Upper lobe of right lung (tissue), 1 donor: ENCODE data around the gene S100A5. TPM values are rescaled to one million over a fixed set of nuclear protein-coding genes. Genes with fewer than 3 reads are reported as not detected.
A peak's percentile ranks its signal among the peaks of the same experiment; 100 is the strongest.

Experiments used
- ATAC-seq: fragments of 200-7000 bp; cut with Tn5 transposase; one replicate; pipeline ENCODE4 v1.9.1; 2020; ENCODE audit warnings: mild to moderate bottlenecking, moderate library complexity
- DNase-seq: peaks from one replicate; pipeline ENCODE4 v3.0.0-alpha.2; 2020
- H3K27ac ChIP-seq: fragments of 200-600 bp; one replicate; pipeline ENCODE4 v1.8.0; 2022
- H3K27me3 ChIP-seq: fragments of 200-600 bp; one replicate; pipeline ENCODE4 v1.8.0; 2022; ENCODE audit warnings: mild to moderate bottlenecking
- H3K36me3 ChIP-seq: fragments of 200-600 bp; one replicate; pipeline ENCODE4 v1.8.0; 2022
- H3K4me1 ChIP-seq: fragments of 200-600 bp; one replicate; pipeline ENCODE4 v1.8.0; 2022
- H3K4me3 ChIP-seq: fragments of 200-600 bp; one replicate; pipeline ENCODE4 v1.8.0; 2022; ENCODE audit warnings: mild to moderate bottlenecking
- H3K9me3 ChIP-seq: fragments of 200-600 bp; one replicate; pipeline ENCODE4 v1.8.0; 2022
- CTCF ChIP-seq: fragments of 200-600 bp; IDR thresholded peaks from one replicate; pipeline ENCODE4 v1.8.0; 2022; ENCODE audit warnings: antibody characterized with exemption
- intact Hi-C: fragments of 100-400 bp; cut with DNase I; formaldehyde crosslinking; loops from one replicate; pipeline ENCODE4 v1.11.0; 2022
- total RNA-seq: library from RNA; stranded (reverse); fragmentation: NEBNext Ultra II Directional; extraction: Animal tissue kit (Norgen Biotek cat#: 25700); gene quantifications from one replicate; pipeline ENCODE4 v1.2.1, GENCODE V29; 2021
- donor health status: DM: no; HTN: yes; CAD: no; lungs with severe emphysema.

S100A5 gene
- total RNA-seq, 1 donor from 2014 or later = not detected

GRCh38 chr1:153509729-153510354 lies 30.9 kb downstream of the S100A5 start:
- ATAC-seq (peak; percentile 67), DNase-seq (peak; percentile 77)
- Histone ChIP-seq H3K9me3 (no peaks in the 10 kb centered on the region), H3K27me3 (no peaks in the 10 kb centered on the region), H3K27ac (no peak overlapping the region), H3K4me1 (peaks cover 3% of the 10 kb centered on the region), H3K4me3 (no peak overlapping the region), H3K36me3 (no peaks in the 10 kb centered on the region)
- intact Hi-C loops = loop anchor here (5.0 to 10.0 kb wide), 2 partner anchors 62 to 245 kb away; no protein-coding TSS in a partner anchor
- TF ChIP-seq CTCF = peak; percentile 66

GRCh38 chr1:153509036-153509435 lies 31.7 kb downstream of the S100A5 start:
- H3K36me3 ChIP-seq = no peaks in the 10 kb centered on the region
- no peak overlapping the region for H3K27ac ChIP-seq
- H3K4me3 ChIP-seq = no peak overlapping the region
- no peaks in the 10 kb centered on the region for H3K9me3 ChIP-seq
- peaks cover 3% of the 10 kb centered on the region for H3K4me1 ChIP-seq
- DNase-seq = no peak
- no peak for TF ChIP-seq CTCF
- ATAC-seq = no peak
- intact Hi-C loops = no loop called here
- H3K27me3 ChIP-seq = no peaks in the 10 kb centered on the region

GRCh38 chr1:153507926-153508583 lies 32.7 kb downstream of the S100A5 start:
- no peak overlapping the region for H3K27ac ChIP-seq
- ATAC-seq = no peak

GRCh38 chr1:153506831-153507413 lies 33.8 kb downstream of the S100A5 start:
- DNase-seq (peak; percentile 73), ATAC-seq (peak; percentile 67)
- Histone ChIP-seq H3K9me3 (no peaks in the 10 kb centered on the region), H3K27me3 (no peaks in the 10 kb centered on the region), H3K36me3 (no peaks in the 10 kb centered on the region), H3K4me1 (peaks cover 3% of the 10 kb centered on the region), H3K4me3 (no peak overlapping the region), H3K27ac (no peak overlapping the region)
- TF ChIP-seq CTCF = no peak
- intact Hi-C loops = no loop called here

More at GRCh38 chr1:153507926-153508583, 32.7 kb downstream of the S100A5 start:
- intact Hi-C loops = no loop called here
- Histone ChIP-seq H3K36me3 (no peaks in the 10 kb centered on the region), H3K27me3 (no peaks in the 10 kb centered on the region), H3K4me3 (no peak overlapping the region), H3K9me3 (no peaks in the 10 kb centered on the region), H3K4me1 (peaks cover 3% of the 10 kb centered on the region)
- no peak for TF ChIP-seq CTCF
- no peak for DNase-seq

- Histone ChIP-seq H3K4me1 (peaks cover 3% of the 10 kb centered on the region), H3K36me3 (no peaks in the 10 kb centered on the region), H3K27me3 (no peaks in the 10 kb centered on the region), H3K9me3 (no peaks in the 10 kb centered on the region), H3K27ac (no peak overlapping the region), H3K4me3 (no peak overlapping the region)
- DNase-seq (no peak), ATAC-seq (no peak)
- intact Hi-C loops = no loop called here
- TF ChIP-seq CTCF = no peak
Observed at GRCh38 chr1:153506386-153506785, 34.3 kb downstream of the S100A5 start.
